Ovary (tissue), 9 donors: Measurements from ENCODE around the gene PHC2. TPM values are rescaled to one million over a fixed set of nuclear protein-coding genes. Genes with fewer than 3 reads are reported as not detected.

Source experiments
- DNase-seq, 5 donors: peaks; one replicate each; pipeline ENCODE4 v3.0.0-alpha.2; 2019 to 2020
- H3K27ac ChIP-seq, 2 donors: fragments of 200-600 bp; one replicate each; pipeline versions ENCODE4 v1.5.1 to v1.8.0; 2019 to 2022
- H3K27me3 ChIP-seq: fragments of 200-600 bp; one replicate; pipeline ENCODE4 v1.8.0; 2022
- H3K36me3 ChIP-seq: fragments of 200-600 bp; sonication (generic); one replicate; pipeline ENCODE4 v1.5.1; 2019
- H3K4me1 ChIP-seq: one replicate; pipeline ENCODE4 v1.8.1; 2013; ENCODE audit warnings: mild to moderate bottlenecking, moderate library complexity; ENCODE audit not compliant: insufficient read depth
- H3K4me3 ChIP-seq: fragments of 200-600 bp; sonication (generic); one replicate; pipeline ENCODE4 v1.5.1; 2017
- H3K9me3 ChIP-seq, 2 donors: fragments of 200-600 bp in 1 of 2; sonication (generic) in 1 of 2; one replicate each; pipeline versions ENCODE4 v1.5.1 to v1.8.1; 2013 to 2019; ENCODE audit warnings: mild to moderate bottlenecking in 1 of 2, moderate library complexity in 1 of 2
- CTCF ChIP-seq, 3 donors: fragments of 450-650 bp in 2 of 3; fragments of 200-600 bp in 1 of 3; IDR thresholded peaks; one replicate each; pipeline versions ENCODE4 v1.5.1 to v1.8.0; 2016 to 2022; ENCODE audit warnings: antibody characterized with exemption in 3 of 3, mild to moderate bottlenecking in 1 of 3
- EP300 ChIP-seq: sonication (generic); formaldehyde crosslinking; IDR thresholded peaks from one replicate; pipeline ENCODE4 v1.6.1; 2017; ENCODE audit warnings: antibody characterized with exemption
- POLR2A ChIP-seq: fragments of 450-650 bp; IDR thresholded peaks from one replicate; pipeline ENCODE4 v1.6.1; 2017; ENCODE audit warnings: antibody characterized with exemption, mild to moderate bottlenecking, moderate library complexity
- WGBS, 3 donors: extraction: QIAGEN DNeasy Blood & Tissue Kit in 1 of 3; methylation state at CpG; one replicate each; pipeline versions ENCODE4 v1.1.5 to v1.1.7; 2013 to 2017; 5-methylcytosine and 5-hydroxymethylcytosine counted together
- intact Hi-C, 4 donors: fragments of 100-400 bp; cut with DNase I; formaldehyde crosslinking; loops; one replicate each; pipeline versions ENCODE4 v1.11.0 to v1.15.1; 2022 to 2023
- polyA plus RNA-seq, 2 donors: library from polyadenylated mRNA; stranded (reverse); fragments of 200-250 nt in 1 of 2; fragments of 350-450 nt in 1 of 2; fragmentation: Illumina TruSeq in 1 of 2; extraction: RNeasy Lipid Tissue Mini Kit (QIAGEN cat#74804) in 1 of 2; gene quantifications; one replicate each; pipeline ENCODE4 v1.2.3, GENCODE V29; 2013 to 2014
- total RNA-seq, 7 donors: library from RNA; depleted of rRNA in 2 of 7; stranded (reverse); fragments of >200 nt in 2 of 7; fragmentation: NEBNext Ultra II Directional in 3 of 7; extraction: Animal tissue kit (Norgen Biotek cat#: 25700) in 3 of 7; gene quantifications; one replicate each; pipeline versions ENCODE4 v1.1.0 to v1.2.4, GENCODE V29; 2016 to 2023
- donor health status: DM: no; HTN: no; CAD: no; lungs with moderate emphysema.
- donor health status: DM: no; HTN: no; CAD: no.
- donor health status: Bipolar disorder and iron deficiency.
- donor health status: DM: yes; HTN: yes; CAD: no.
- donor health status: DM: no; HTN: no; CAD: no.
- donor health status: DM: yes; HTN: yes; CAD: no.

PHC2 gene
- total and polyA plus RNA-seq, 9 donors: 52.3 to 101 (median 85.5) TPM

- Histone ChIP-seq H3K9me3 (no peaks in the 10 kb centered on the region), H3K27ac (no peak overlapping the region), H3K4me1 (peaks cover 7% of the 10 kb centered on the region), H3K36me3 (no peaks in the 10 kb centered on the region), H3K4me3 (no peak overlapping the region), H3K27me3 (no peaks in the 10 kb centered on the region)
- no peak for DNase-seq
- intact Hi-C loops: no loop called here
- 4 to 40% (median 10%) methylated on average over 2 of the region's 2 CpGs for WGBS, 3 donors
- TF ChIP-seq CTCF (IDR thresholded peaks at IDR 0.05) (no peak), EP300 (no peak), POLR2A (no peak)
These were observed 40.4 kb downstream of the PHC2 start for GRCh38 chr1:33390542-33390941.

GRCh38 chr1:33388805-33389771 is 41.8 kb downstream of the PHC2 start:
- H3K4me3 ChIP-seq: no peak overlapping the region
- intact Hi-C loops: loop anchor here in 1 of 4 donors (10.0 kb wide), 1 partner anchor 76 kb away; no protein-coding TSS in a partner anchor
- peak overlapping the region in 1 of 2 donors; percentile 10 for H3K27ac ChIP-seq
- 23 to 33% (median 32%) methylated on average over 9 of the region's 9 CpGs for WGBS, 3 donors
- peak in 3 of 5 donors; percentile 29 to 62 (median 47) for DNase-seq
- H3K4me1 ChIP-seq: peaks cover 11% of the 10 kb centered on the region
- H3K36me3 ChIP-seq: no peaks in the 10 kb centered on the region
- TF ChIP-seq CTCF (IDR thresholded peaks at IDR 0.05) (no peak), EP300 (no peak), POLR2A (no peak)
- no peaks in the 10 kb centered on the region for H3K27me3 ChIP-seq
- H3K9me3 ChIP-seq: no peaks in the 10 kb centered on the region

GRCh38 chr1:33387625-33388024 is 43.3 kb downstream of the PHC2 start:
- DNase-seq: no peak
- WGBS, 3 donors: 78 to 85% (median 79%) methylated on average over 5 of the region's 5 CpGs
- Histone ChIP-seq H3K36me3 (no peaks in the 10 kb centered on the region), H3K4me1 (peaks cover 14% of the 10 kb centered on the region), H3K27me3 (no peaks in the 10 kb centered on the region), H3K27ac (no peak overlapping the region), H3K9me3 (no peaks in the 10 kb centered on the region), H3K4me3 (no peak overlapping the region)
- TF ChIP-seq POLR2A: no peak
- TF ChIP-seq CTCF (IDR thresholded peaks at IDR 0.05): no peak
- no peak for TF ChIP-seq EP300
- intact Hi-C loops: loop anchor here in 1 of 4 donors (10.0 kb wide), 1 partner anchor 77 kb away; no protein-coding TSS in a partner anchor

GRCh38 chr1:33385251-33385650 is 45.6 kb downstream of the PHC2 start:
- TF ChIP-seq CTCF (IDR thresholded peaks at IDR 0.05) (no peak), POLR2A (no peak), EP300 (no peak)
- Histone ChIP-seq H3K4me3 (no peak overlapping the region), H3K27me3 (no peaks in the 10 kb centered on the region), H3K36me3 (no peaks in the 10 kb centered on the region), H3K27ac (no peak overlapping the region), H3K9me3 (no peaks in the 10 kb centered on the region), H3K4me1 (peaks cover 14% of the 10 kb centered on the region)
- intact Hi-C loops: loop anchor here in 1 of 4 donors (10.0 kb wide), 1 partner anchor 80 kb away; no protein-coding TSS in a partner anchor
- DNase-seq: no peak
- WGBS, 3 donors: 93 to 96% (median 95%) methylated on average over 6 of the region's 6 CpGs
